Heart left ventricle (tissue), 13 donors: ENCODE results near the gene NR5A2.

Source experiments
- CTCF ChIP-seq, 12 donors: fragments of 200-600 bp; sonication (generic) in 4 of 12; IDR thresholded peaks; one replicate each; pipeline versions ENCODE4 v1.5.0 to v1.8.0; 2018 to 2022; ENCODE audit warnings: antibody characterized with exemption in 12 of 12, mild to moderate bottlenecking in 5 of 12
- POLR2A ChIP-seq, 2 donors: fragments of 450-650 bp; IDR thresholded peaks; one replicate each; pipeline ENCODE4 v1.6.1; 2017; ENCODE audit warnings: antibody characterized with exemption in 2 of 2, mild to moderate bottlenecking in 2 of 2, moderate library complexity in 2 of 2
- donor health status: ischemic (EF 13 %, LVEDD 7.1; RV severe dilation, severe dysfunction).
- donor health status: DM: no; HTN: yes; CAD: no.
- donor health status: DM: no; HTN: no; CAD: no.
- donor health status: ischemic (EF 25% LVEDD 6.9; RV normal size, moderate dysfunction).
- donor health status: ischemic (EF 25% LVEDD 5.7; RV mildly dilated, moderate dysfunction).
- donor health status: ischemic (EF 35%, LVEDD 5.7; RV mildly dilated, moderate dysfunction).
- donor health status: nonischemic (EF 11% LVEDD 7.7; RV severe dilation, severe dysfunction).
- donor health status: DM: yes; HTN: yes; CAD: no.
- donor health status: PGD.
- donor health status: ischemic (EF 29% LVEDD 5.4; RV normal size, mild dysfunction).
- donor health status: nonischemic (EF 23%, LVEDD 6.1; RV moderate dilation, normal function).

- TF ChIP-seq CTCF (IDR thresholded peaks at IDR 0.05) = no peak
- TF ChIP-seq POLR2A (IDR thresholded peaks at IDR 0.05) = no peak
Observed at GRCh38 chr1:200041337-200042118, 14.0 kb downstream of the NR5A2 start.
